T-helper 1 cell (primary cell): ENCODE data around the gene UACA.
A peak's percentile ranks its signal among the peaks of the same experiment; 100 is the strongest.
"Not testable (repeated sequence)": the region's sequence is repeated elsewhere in the genome, so short reads cannot be mapped to it uniquely, and the experiment has no call there.

ENCODE experiments used
- DNase-seq, 5 donors: peaks; one replicate each; pipeline ENCODE4 v3.0.0-alpha.2; 2012 to 2020

Gene UACA

DNA sequence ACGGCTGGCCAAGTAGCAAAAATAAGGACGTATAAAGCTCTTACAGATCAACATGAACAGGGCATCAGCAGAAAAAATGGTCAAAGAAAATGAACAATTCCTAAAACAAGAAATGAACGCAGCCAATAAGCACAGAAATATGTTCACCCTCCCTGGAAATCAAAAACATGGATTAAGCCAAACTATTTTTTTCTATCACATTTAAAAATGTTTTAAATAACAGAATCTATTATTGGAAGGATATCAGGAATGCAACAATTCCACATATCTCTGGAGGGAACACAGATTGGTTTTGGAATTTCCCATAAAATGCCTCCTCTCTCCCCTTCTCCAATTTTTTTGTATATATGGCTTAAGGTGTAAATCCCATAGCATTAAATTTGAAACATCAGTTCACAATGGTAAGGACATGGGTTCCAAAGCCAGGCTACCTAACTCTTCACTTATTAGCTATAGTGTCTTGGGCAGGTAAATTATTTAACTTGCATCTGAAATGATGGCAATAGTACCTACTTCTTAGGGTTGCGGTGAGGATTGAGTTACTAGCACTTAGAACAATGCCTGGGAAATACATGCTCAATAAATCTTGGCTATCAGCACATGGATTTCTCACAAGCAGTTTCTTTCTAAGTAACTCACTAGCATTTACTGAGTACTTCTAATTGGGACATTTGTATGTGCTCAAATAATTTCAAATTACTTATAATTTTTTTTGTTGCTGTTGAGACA lies 10.1 kb downstream of the UACA start:
- DNase-seq = no peak

DNA sequence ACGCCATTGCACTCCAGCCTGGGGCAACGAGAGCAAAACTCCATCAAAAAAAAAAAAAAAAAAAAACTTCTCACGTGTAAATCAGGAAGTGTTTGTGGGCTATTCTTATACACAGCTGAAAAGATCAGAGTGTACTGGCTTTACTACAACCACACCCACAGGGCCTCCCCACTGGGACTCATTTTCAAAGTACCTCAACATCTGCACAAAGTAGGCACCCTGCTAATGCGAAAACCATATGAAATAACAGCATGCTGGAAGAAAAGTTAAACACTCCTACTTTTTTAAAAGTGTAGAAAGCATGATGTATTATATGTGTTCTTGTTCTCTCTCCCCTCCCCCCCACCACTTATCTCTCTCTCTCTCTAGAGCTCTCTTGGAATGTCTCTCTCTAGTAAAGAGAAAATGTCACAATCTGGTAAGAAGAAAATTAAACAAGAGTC lies 11.1 kb downstream of the UACA start:
- DNase-seq = no peak

DNA sequence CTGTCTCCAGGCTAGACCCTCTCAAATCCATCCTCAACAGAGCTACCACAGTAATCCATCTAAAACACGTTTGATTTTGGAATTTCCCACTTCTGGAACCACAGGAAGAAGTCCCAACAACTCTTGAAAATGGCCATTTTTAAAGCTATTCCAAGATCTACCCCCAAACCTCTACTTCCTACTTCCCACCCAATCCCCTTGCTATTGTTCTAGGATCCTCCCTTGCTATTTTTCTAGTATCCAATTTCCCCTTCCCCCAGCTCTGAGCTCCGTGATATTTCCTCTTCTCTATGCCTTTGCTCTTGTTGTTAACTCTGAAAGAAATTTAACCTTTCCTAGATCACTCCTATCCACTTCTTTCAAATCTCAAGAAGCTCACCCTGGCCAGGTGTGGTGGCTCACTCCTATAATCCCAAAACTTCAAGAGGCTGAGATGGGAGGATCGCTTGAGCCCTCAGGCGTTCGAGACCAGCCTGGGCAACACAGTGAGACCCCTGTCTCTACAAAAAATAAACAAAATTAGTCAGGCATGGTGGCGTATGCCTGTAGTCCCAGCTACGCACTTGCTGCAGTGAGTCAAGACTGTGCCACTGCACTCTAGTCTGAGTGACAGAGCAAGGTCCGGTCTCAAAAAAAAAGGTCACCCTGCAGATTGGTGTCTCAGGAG lies 13.0 kb downstream of the UACA start:
- DNase-seq = no peak

- no peak for DNase-seq
Observed at GRCh38 chr15:70748281-70748747, 15.0 kb downstream of the UACA start.

DNA sequence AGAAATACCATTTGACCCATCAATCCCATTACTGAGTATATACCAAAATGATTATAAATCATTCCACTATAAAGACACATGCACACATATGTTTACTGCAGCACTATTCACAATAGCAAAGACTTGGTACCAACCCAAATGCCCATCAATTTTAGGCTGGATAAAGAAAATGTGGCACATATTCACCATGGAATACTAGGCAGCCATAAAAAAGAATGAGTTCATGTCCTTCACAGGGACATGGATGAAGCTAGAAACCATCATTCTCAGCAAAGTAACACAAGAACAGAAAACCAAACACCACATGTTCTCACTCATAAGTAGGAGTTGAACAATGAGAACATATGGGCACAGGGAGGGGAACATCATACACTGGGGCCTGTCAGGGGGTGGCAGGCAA lies 16.8 kb downstream of the UACA start:
- not testable (repeated sequence) for DNase-seq

- no peak for DNase-seq
Observed at GRCh38 chr15:70742928-70743327, 20.4 kb downstream of the UACA start.

DNA sequence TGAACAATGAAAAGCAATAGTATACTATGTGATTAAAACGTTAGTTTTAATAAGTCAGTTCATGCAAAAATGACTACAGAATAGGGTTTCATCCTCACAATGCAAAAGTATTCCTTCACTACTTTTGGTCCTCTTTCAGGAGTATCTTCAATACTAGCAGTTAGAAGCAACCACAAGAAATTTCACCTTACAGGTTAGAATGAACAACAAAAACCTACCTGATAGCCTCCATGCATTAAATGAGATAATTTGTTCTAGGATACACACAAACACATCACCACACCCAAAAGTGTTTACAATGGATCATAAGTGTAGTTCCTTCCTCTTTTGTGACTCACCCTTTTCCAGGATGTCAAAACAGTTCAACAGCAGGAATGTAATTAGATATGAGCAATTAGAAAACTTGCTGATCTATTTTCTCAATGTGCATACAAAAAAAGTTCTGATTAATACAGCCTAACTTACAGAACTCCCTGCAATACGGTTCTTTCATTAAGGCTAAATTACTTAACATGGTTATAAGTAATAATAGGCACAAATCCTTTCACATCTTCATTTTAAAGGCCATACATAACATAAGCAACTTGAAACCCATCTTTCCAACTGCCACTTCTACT lies 21.6 kb downstream of the UACA start:
- no peak for DNase-seq

GRCh38 chr15:70741107-70741531 lies 22.2 kb downstream of the UACA start:
- DNase-seq = no peak

GRCh38 chr15:70735040-70735439 lies 28.3 kb downstream of the UACA start:
- DNase-seq = not testable (repeated sequence)

DNA sequence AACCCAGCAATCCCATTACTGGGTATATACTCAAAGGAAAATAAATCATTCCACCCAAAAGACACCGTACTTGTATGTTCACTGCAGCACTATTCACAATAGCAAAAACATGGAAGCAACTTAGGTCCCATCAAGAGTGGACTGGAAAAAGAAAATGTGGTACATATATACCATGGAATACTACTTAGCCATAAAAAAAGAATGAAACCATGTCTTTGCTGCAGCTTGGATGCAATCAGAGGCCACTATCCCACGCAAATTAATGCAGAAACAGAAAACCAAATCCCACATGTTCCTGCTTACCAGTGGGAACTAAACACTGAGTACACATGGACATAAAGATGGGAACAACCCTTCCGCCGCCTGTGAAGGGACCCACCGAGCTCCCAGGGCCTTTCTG lies 34.2 kb downstream of the UACA start:
- no peak for DNase-seq

- no peak for DNase-seq
Observed at GRCh38 chr15:70726753-70727152, 36.6 kb downstream of the UACA start.

DNA sequence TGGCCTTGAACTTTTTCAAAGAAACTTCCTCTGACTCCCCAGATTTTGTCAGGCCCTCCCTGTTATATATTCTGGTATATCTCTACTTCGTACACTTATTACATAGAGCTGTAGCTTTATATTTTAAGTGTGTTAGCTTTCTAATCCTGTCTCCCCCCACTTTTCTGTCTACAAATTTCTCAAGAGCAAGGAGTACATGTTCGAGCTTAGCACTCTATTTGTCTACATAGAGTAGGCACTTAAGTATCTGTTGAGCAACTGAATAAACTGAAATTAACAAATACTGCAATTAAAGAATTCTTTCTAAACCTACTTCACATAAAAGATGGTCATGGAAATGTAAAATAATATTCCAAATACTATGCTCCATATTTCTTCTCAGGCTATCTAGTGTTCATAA lies 39.4 kb downstream of the UACA start:
- no peak for DNase-seq

DNA sequence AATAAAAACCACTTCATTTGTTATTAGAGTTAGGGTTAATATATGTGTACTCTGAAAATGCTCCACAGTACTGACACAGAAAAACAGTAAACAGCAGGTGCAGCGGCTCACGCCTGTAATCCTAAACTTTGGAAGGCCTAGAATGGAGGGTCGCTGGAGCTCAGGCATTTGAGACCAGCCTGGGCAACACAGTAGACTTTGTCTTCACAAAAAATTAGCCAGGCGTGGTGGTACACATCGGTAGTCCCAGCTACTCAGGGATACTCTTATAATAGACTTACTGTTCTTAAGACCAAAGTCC lies 40.3 kb downstream of the UACA start:
- DNase-seq = no peak

DNA sequence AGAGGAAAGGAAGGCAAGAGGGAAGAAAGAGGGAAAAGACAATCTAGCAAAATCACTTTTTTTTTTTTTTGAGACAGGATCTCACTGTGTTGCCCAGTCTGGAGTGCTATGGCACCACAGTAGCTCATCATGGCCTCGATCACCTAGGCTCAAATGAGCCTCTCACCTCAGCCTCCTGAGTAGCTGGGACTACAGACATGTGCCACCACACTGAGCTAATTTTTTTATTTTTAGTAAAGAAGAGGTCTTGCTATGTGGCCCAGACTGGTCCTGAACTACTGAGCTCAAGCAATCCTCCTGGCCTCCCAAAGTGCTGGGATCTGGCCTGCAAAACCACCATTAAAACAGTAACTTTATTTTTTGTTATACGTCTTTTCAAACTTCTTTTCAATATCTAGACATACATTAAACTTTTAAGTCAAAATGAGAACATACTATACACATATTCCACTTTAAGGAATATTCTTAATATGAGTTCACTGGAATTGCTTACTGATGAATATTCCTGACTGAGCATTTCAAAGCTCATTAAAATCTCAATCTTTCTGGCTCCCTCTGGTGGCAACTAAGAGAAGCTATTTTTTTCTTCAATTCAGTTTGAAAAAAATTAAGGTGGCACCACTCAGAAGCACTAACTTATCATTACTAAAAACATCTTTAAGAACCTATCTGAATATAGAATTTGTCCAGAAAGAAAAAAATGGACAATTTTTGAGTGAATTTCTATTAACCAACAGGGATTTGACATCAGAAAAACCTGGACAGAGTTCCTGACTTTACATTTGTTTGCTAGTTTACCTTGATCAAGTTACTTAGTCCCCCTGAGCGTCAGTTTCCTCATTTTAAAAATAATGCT lies 40.9 kb downstream of the UACA start:
- DNase-seq = peak in 1 of 5 donors; percentile 22

- no peak for DNase-seq
Observed at GRCh38 chr15:70720228-70721016, 42.9 kb downstream of the UACA start.

GRCh38 chr15:70717237-70717793 lies 46.0 kb downstream of the UACA start:
- no peak for DNase-seq

DNA sequence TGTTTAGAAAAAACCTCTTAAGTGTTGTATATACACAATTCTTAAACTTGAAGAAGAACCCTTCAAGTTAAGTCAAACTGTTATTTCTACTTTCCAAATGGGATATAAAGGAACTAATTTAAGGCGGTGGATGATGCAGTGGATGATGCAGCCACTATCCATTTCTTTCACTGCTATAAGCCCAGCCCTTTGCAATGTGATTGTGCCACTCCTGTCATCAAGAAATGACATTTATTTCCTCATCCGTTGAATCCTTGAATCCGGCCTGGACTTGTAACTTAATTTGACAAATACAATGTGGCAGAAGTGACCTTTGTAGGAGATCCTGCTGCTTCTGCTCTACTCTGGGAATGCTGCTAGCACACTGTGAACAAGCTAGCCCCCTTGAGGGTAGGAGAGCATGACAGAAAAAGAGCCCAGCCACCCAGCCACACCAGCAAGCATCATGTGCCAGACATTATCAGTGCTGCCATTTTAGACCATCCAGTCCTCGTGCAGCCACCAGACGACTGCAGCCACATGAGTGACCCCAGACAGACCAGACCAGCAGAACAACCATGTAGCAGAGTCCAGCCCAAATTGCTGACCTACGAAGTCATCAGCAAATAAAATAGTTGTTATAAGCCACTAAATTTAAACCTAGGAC lies 47.4 kb downstream of the UACA start:
- no peak for DNase-seq

- no peak for DNase-seq
Observed at GRCh38 chr15:70714565-70714964, 48.8 kb downstream of the UACA start.

GRCh38 chr15:70714015-70714414 lies 49.3 kb downstream of the UACA start:
- no peak for DNase-seq

- DNase-seq = no peak
Observed at GRCh38 chr15:70712271-70712670, 51.1 kb downstream of the UACA start.

- DNase-seq = no peak
Observed at GRCh38 chr15:70710714-70711113, 52.6 kb downstream of the UACA start.
